Measurements from ENCODE around the gene HEMGN. TPM values are rescaled to one million over a fixed set of nuclear protein-coding genes. Genes with fewer than 3 reads are reported as not detected.

Gene HEMGN
- total RNA-seq, 4 donors from 2014 or later, result 2.7 TPM; not detected in 3

DNA sequence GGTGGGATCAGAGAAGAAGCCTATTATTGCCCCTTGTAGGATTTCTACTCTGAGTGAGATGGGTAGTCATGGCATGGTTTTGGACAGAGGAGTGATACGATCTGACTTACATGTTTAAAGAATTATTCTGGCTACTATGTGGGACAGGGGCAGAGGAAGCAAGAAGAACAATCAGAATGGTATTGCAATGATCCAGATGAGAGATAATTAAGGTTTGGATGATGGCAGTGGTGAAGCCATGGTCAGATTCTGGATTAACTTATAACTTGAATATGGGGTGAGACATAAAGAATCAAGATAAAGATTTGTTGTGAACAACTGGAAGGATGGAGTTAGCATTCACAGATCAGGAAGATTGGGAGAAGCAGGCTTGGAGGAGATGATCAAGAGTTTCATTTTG, 3.4 kb upstream of the HEMGN start:
- no peak for DNase-seq
- Histone ChIP-seq H3K4me3 (no peak overlapping the region), H3K27me3 (peaks cover 0 to 6% of the 10 kb centered on the region in 2 donors), H3K36me3 (no peaks in the 10 kb centered on the region), H3K27ac (no peak overlapping the region), H3K4me1 (no peaks in the 10 kb centered on the region), H3K9me3 (no peaks in the 10 kb centered on the region)
- TF ChIP-seq, protein P1, sequence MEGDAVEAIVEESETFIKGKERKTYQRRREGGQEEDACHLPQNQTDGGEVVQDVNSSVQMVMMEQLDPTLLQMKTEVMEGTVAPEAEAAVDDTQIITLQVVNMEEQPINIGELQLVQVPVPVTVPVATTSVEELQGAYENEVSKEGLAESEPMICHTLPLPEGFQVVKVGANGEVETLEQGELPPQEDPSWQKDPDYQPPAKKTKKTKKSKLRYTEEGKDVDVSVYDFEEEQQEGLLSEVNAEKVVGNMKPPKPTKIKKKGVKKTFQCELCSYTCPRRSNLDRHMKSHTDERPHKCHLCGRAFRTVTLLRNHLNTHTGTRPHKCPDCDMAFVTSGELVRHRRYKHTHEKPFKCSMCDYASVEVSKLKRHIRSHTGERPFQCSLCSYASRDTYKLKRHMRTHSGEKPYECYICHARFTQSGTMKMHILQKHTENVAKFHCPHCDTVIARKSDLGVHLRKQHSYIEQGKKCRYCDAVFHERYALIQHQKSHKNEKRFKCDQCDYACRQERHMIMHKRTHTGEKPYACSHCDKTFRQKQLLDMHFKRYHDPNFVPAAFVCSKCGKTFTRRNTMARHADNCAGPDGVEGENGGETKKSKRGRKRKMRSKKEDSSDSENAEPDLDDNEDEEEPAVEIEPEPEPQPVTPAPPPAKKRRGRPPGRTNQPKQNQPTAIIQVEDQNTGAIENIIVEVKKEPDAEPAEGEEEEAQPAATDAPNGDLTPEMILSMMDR (IDR thresholded peaks at IDR 0.05), result no peak
- TF ChIP-seq POLR2A (IDR thresholded peaks at IDR 0.05), result no peak
- intact Hi-C loops (cut with DNase I; ENCODE audit: low total_unique reads), result no loop called here

DNA sequence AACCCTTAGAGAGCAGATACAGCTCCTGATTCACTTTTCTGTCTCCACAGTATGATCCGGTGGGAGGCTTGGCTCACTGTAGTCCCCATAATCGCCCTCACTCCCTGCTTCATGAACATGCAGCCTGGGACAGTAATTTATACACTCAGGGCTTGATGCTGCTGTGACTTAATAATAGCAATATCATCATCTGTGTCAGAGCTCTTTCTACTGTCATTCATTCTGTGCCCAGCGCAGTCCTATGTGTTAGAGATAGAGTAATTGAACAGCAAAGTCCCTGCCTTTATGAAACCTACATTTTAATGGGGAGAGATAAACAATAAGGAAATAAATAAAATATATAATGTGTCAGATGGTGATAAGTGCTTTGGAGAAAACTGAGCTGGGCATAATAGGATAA, 2.8 kb upstream of the HEMGN start:
- H3K4me1 ChIP-seq, result no peaks in the 10 kb centered on the region
- intact Hi-C loops (cut with DNase I; ENCODE audit: low total_unique reads), result no loop called here
- H3K36me3 ChIP-seq, result no peaks in the 10 kb centered on the region
- DNase-seq, result no peak
- TF ChIP-seq, protein P1 (IDR thresholded peaks at IDR 0.05), result no peak
- no peak for TF ChIP-seq POLR2A (IDR thresholded peaks at IDR 0.05)
- H3K4me3 ChIP-seq, result no peak overlapping the region
- H3K27ac ChIP-seq, result no peak overlapping the region
- peaks cover 0 to 8% of the 10 kb centered on the region in 2 donors for H3K27me3 ChIP-seq
- no peaks in the 10 kb centered on the region for H3K9me3 ChIP-seq

DNA sequence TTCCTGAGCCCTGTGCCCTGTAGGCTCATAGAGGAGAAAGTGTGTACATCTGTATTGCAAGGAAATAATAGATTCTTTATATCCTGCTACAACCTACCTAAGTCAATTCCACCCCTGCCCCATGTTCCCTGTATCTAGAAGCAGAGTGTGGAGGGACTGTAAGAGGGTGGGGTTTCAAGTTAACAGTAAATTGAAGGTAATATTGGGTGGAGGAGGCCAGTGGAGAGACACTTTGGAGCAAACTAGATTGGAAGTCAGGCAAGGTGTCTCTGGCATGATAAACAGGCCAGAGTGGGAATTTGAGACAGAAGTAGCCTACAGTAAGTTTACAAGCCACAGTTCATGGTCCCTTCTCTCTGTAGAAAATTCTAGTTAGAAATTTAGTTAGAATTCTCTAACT, 2.3 kb upstream of the HEMGN start:
- Histone ChIP-seq H3K4me3 (no peak overlapping the region), H3K27ac (no peak overlapping the region), H3K36me3 (no peaks in the 10 kb centered on the region), H3K9me3 (no peaks in the 10 kb centered on the region), H3K27me3 (peaks cover 0 to 8% of the 10 kb centered on the region in 2 donors), H3K4me1 (no peaks in the 10 kb centered on the region)
- TF ChIP-seq, protein P1 (IDR thresholded peaks at IDR 0.05), result no peak
- TF ChIP-seq POLR2A (IDR thresholded peaks at IDR 0.05), result no peak
- intact Hi-C loops (cut with DNase I; ENCODE audit: low total_unique reads), result no loop called here
- DNase-seq, result no peak

DNA sequence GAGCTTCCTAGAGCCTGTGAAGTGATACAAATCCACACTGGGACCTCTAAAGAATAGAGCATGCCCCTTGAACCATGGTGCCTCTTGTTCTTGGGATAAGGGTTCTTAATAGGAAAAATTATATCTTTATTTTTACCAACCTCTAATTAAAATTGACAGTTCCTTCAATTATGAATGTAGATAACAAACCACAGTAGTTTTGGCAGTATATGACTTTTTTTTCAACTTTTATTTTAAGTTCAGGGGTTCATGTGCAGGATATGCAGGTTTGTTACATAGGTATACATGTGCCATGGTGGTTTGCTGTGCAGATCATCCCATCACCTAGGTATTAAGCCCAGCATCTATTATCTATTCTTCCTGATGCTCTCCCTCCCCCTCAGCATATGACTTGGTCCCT, 974 bp downstream of the HEMGN start:
- no peak for DNase-seq
- TF ChIP-seq, protein P1 (IDR thresholded peaks at IDR 0.05), result no peak
- intact Hi-C loops (cut with DNase I; ENCODE audit: low total_unique reads), result no loop called here
- Histone ChIP-seq H3K27me3 (peaks cover 0 to 8% of the 10 kb centered on the region in 2 donors), H3K27ac (no peak overlapping the region), H3K9me3 (no peaks in the 10 kb centered on the region), H3K4me1 (no peaks in the 10 kb centered on the region), H3K36me3 (no peaks in the 10 kb centered on the region), H3K4me3 (no peak overlapping the region)

DNA sequence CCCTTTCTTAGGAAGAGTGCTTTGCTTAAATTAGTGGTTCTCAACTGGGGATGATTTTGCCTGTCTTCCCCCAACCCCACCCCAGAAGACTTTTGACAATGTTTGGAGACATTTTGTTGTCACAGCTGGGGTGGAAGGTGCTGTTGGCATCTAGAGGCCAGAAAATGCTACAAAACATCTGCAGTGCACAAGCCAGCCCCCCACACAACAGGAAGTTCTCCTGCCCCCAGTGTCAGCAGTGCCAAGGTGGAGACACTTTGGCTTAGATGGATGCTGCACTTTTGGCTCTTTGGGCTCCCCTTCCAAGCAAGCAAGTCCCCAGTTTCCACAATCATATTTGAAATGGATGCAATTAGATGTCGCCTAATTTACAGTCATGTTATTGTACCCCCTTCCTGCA, 2.7 kb downstream of the HEMGN start:
- Histone ChIP-seq H3K27me3 (peaks cover 0 to 8% of the 10 kb centered on the region in 2 donors), H3K4me1 (no peaks in the 10 kb centered on the region), H3K4me3 (no peak overlapping the region), H3K36me3 (no peaks in the 10 kb centered on the region), H3K27ac (no peak overlapping the region), H3K9me3 (no peaks in the 10 kb centered on the region)
- DNase-seq, result no peak
- TF ChIP-seq POLR2A (IDR thresholded peaks at IDR 0.05), result no peak
- TF ChIP-seq, protein P1 (IDR thresholded peaks at IDR 0.05), result no peak
- intact Hi-C loops (cut with DNase I; ENCODE audit: low total_unique reads), result no loop called here

Measured in uterus (tissue), 4 donors.